ENCODE results near the gene UQCRFS1.

- TF ChIP-seq POLR2A (IDR thresholded peaks at IDR 0.05) (no peak), CTCF (IDR thresholded peaks at IDR 0.05) (no peak)
Observed at GRCh38 chr19:29214411-29214810, 1.5 kb upstream of the UQCRFS1 start.
